GM12873 (cell line): ENCODE data around the gene IREB2.

ENCODE experiments used
- CTCF ChIP-seq: IDR thresholded peaks from 2 replicates; pipeline ENCODE4 v1.5.1; 2012; ENCODE audit warnings: low read depth, mild to moderate bottlenecking, moderate library complexity, low read length, control low read depth; ENCODE audit not compliant: insufficient read depth; ENCODE audit errors: missing control alignments

IREB2 gene

GRCh38 chr15:78540141-78540870 lies 102.3 kb downstream of the IREB2 start, which contains the start of gene PSMA4:
Gene PSMA4 (plus strand): TSS chr15:78540444. CDS start chr15:78541928, 1,484 bp downstream.
- peak; percentile 20 for TF ChIP-seq CTCF

GRCh38 chr15:78540871-78541743 lies 103.1 kb downstream of the IREB2 start:
- TF ChIP-seq CTCF, result no peak

GRCh38 chr15:78541744-78542034 lies 103.7 kb downstream of the IREB2 start:
- no peak for TF ChIP-seq CTCF

GRCh38 chr15:78542647-78543046 lies 104.6 kb downstream of the IREB2 start:
- TF ChIP-seq CTCF, result no peak

GRCh38 chr15:78550194-78550593 lies 112.2 kb downstream of the IREB2 start:
- TF ChIP-seq CTCF, result no peak

- no peak for TF ChIP-seq CTCF
These were observed 112.8 kb downstream of the IREB2 start for GRCh38 chr15:78550815-78551214.
